ENCODE data around the gene HYOU1.

The HYOU1 gene

DNA sequence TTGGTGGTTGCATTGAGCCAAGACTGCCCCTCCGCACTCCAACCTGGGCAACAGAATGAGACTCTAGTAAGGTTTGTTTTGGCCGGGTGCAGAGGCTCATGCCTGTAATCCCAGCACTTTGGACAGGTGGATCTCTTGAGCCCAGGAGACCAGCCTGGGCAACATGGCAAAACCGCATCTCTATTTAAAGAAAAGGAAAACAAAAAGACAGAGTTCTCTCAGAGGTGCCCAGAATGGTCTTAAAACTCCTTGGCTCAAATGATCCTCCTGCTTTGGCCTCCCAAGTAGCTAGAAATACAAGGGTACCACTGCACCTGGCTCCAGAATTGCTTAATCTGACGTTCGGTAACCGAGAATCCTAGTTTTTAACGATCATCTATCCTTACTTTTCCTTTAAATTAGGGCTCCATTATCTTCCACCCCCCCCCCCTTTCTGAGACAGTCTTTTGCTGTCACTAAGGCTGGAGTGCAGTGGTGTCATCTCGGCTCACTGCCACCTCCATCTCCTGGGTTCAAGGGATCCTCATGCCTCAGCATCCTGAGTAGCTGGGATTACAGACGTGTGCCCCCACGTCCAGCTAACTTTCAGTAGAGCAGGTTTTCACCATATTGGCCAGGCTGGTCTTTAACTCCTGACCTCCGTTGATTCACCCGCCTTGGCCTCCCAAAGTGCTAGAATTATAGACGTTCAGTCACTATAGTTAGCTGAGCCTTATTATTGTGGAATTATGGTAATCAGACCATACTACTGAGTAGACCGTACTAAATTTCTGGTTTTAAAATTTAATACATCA, 40.6 kb downstream of the HYOU1 start:
- no peak for DNase-seq

DNA sequence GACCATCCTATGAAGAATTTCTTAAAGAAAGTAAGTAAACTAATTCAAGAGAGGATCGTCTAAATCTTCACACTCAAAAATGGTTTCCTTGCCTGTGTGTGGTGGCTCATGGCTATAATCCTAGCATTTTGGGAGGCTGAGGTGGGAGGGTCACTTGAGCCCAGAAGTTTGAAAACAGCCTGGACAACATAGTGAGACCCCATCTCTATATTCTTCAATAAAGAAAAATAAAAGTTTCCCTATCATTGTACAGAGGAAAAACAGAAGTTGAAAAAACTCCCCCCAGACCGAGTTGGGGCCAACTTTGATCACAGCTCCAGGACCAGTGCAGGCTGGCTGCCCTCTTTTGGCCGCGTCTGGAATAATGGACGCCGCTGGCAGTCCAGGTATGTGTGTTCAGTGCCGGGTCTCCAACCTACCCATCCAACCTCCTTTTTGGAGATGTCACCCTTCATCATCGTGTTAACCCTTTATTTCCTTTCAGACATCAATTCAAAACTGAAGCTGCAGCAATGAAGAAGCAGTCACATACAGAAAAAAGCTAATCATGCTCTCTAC, 41.9 kb downstream of the HYOU1 start:
- DNase-seq, result no peak

DNA sequence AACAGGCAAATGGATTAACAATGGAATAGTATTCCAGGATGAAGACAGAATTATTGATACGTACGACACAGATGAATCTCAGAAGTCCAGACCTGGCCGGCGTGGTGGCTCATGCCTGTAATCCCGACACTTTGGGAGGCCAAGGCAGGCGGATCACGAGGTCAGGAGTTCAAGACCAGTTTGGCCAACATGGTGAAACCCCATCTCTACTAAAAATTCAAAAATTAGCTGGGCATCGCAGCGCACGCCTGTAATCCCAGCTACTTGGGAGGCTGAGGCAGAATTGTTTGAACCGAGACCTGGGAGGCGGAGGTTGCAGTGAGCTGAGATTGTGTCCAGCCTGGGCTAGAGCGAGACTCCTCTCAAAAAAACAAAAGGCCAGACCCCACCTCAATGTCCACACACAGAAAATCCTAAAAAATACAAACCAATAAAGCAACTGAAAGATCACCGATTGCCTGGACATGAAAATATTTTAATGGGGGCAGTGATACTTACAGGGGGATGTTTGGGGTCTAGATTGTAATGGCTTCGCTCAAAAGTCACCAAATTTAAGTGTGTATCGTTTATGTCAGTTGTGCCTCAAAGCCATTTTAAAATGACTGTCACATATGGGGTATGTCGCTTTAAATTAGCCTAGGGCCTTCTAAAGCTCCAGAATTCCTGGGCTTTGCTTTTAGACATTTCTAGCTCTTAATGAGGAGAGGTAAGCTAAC, 42.6 kb downstream of the HYOU1 start:
- no peak for DNase-seq

DNA sequence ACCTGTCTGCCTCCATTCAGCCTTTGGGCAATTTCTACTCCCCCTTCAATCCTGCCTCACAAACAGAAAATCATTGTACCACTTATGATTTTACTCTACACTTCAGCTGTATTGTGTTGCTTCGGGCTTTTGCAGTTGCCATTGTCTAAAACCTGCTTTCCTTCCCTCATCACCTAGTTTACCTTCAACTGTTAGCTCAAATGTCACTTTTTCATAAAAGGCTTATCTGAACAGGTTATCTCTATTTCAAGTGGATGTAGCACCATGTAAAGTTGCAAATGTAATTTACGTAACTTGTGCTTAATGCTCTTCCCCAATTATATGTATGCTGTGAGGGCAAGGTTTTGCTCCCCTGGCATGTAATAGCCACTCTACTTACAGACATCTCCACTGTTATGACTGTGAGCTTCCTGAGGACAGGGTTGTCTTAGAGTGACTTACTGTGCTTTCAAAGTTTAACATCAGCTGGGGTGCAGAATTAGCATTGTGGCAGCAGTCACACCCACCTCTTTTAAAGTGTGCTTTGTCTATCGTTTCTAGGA, 44.3 kb downstream of the HYOU1 start:
- no peak for DNase-seq

DNA sequence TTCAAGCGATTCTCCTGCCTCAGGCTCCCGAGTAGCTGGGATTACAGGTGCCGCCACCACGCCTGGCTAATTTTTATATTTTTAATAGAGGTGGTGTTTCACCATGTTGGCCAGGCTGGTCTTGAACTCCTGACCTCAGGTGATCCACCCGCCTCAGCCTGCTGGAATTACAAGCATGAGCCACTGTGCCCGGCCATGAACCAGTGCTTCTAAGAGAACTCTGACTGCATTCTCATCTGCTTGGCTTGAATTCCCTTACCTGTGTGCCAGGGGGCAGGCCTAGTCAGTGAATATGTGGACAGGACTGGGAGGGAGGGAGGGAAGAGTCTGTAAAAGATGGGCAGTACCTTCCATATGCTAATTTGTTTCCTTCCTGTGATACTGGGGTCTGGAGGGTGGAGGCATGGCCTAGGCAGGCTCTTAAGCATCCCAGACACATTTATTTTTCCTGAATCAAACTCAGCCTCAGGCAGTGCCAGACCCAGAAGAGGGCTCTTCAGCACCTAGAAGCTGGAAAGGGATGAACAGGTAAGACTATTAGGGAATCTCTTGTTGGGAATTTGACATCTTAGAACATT, 45.4 kb downstream of the HYOU1 start:
- DNase-seq, result no peak

DNA sequence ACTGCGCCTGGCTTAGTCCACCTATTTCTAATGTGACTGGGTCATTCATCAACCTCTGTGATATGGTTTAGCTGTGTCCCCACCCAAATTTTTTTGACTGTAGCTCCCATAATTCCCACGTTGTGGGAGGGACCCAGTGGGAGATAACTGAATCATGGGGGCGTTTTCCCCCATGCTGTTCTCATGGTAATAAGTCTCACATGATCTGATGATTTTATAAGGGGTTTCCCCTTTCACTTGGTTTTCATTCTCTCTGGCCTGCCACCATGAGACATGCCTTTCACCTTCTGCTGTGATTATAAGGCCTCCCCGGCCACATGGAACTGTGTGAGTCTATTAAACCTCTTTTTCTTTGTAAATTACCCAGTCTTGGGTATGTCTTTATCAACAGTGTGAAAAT, 50.3 kb downstream of the HYOU1 start:
- DNase-seq, result no peak

DNA sequence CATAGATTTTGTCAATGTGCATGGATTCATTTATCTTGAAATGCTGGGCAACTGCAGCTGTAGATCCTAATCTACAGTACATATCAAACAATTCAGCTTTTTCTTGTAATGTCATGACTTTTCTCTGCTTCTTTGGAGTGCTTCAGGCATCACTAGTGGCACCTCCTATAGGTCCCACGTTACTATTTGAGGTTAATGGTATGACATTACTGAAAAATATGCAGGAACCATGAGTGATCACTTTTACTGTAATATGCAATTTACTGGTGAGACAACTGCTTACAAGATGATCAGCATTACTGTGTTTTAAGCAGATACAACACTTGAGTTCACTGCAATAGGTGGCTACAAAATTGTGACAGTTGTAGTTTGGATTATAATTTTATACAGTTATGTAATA, 56.1 kb downstream of the HYOU1 start:
- DNase-seq, result no peak

DNA sequence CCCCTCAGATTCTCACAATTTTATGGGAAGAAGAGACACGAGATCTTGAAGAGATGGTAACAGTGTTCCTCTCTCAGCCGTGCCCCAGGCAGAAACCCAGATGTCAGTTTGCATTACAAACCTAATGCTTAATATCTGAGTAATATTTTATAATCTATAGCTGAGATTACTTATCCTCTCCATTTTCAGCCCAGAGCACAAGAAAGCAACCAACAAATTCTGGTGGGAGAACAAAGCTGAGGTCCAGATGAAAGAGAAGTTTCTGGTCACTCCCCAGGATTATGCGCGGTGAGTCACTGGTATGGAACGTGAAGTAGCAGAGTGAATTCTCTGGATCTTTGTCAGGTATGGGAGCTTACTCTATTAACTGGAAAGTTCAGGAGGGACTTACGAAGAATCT, 58.2 kb downstream of the HYOU1 start:
- no peak for DNase-seq

DNA sequence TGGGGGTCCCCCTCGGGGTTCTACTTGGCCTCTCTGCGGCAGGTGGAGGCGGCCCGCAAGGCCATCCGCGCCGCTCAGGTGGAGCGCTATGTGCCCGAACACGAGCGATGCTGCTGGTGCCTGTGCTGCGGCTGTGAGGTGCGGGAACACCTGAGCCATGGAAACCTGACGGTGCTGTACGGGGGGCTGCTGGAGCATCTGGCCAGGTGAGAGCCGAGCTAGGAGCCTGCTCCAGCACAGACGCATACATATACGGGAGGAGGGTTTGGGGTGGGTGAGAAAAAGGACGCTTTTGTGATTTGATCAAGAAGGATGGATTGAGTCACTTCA, 58.7 kb downstream of the HYOU1 start:
- DNase-seq, result no peak

DNA sequence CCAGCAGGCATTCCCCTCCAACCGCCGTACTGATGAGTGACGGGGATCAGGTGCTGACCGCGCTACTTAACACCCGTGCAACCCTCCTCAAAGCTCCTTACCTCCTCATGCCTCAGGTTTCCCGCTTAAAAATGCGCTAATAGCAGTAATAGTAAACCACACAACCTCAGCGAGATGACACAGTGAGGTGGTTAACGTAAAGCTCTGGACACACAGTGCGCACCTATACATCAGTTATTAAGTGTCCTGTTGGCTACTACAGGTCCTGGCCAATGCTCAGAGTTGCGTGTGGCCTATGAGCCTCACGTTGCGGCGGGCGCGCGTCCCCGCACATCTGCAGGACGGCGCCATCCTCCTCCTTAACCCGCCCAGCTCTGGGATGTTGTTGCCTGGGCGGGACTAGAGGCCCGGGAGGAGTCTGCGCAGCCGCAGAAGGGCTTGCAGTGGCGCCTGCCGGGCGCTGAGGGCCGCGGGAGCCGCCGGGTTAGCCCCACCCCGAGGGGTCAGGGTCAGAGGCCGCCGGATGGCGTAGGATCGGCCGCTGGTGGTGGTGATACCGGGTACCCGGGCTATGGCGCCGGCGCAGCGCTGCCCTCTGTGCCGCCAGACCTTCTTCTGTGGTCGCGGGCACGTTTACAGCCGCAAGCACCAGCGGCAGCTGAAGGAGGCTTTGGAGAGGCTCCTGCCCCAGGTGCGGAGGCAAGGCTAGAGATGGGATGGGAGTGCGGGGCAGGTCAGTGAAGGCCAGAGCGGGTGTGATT, 59.2 kb downstream of the HYOU1 start, which contains the start of gene CENATAC:
Gene CENATAC, plus strand, starts transcription at position 512 of the 761 bp plus-strand sequence. Its CDS starts 60 bp downstream, at position 572.
- DNase-seq, result peak; percentile 94

DNA sequence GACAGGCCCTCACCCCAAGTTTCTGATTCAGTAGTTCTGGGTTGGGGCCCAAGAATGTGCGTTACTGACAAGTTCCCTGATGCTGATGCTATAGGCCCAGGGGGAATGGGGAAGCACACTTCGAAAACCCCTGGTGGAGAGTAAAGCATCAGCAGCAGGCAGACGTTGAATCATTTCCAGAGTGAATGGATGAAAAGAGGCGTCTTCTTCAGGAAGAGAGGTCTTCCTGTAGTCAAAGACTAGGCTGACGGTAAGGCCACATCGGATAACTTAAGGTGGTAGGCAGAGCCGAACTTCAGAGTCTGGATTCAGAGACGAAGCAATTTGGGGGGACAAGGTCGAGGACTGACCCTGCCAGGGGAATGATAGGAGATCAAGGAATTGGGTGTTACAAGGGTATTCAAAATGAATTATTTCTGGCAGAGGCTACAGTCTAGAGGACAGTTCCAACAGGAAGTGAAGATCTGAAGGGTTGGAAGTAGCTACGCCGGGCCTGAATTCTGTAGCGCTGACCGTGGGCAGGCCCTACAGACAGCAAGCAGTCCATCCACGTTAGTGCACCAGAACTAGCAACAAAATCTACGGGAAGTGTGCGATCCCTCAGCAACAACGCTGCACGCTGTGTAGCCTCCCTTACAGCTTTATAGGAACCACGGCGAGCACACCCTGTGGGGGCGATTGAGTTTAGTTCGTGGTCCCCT, 59.9 kb downstream of the HYOU1 start:
- DNase-seq, result no peak
